AG04449 (cell line): ENCODE results near the gene PCSK1.
"Not testable (repeated sequence)": the region's sequence is repeated elsewhere in the genome, so short reads cannot be mapped to it uniquely, and the experiment has no call there.

Experiments used
- CTCF ChIA-PET: fragments of 350-600 bp; formaldehyde crosslinking; extraction: SDS; loops from one replicate; lab custom pipeline; 2021; ENCODE audit warnings: antibody characterized with exemption; lab: Yijun Ruan, JAX
- POLR2A ChIA-PET: fragments of 400-600, 350-600 bp; formaldehyde crosslinking; extraction: SDS; loops from one replicate; lab custom pipeline; 2020; ENCODE audit warnings: antibody characterized with exemption, inconsistent platforms; lab: Yijun Ruan, JAX
- DNase-seq: peaks from one replicate; pipeline ENCODE4 v3.0.0-alpha.2; 2010; ENCODE audit warnings: low read depth, low spot score
- H3K4me3 ChIP-seq: 2 replicates; pipeline ENCODE4 v1.5.1; 2011; ENCODE audit warnings: low read depth, mild to moderate bottlenecking, control low read depth, low read length
- TF ChIP-seq, protein P1 (sequence below): IDR thresholded peaks from one replicate; pipeline ENCODE4 v1.5.1; 2011; ENCODE audit warnings: mild to moderate bottlenecking, moderate library complexity, low read length, control low read depth, inconsistent platforms; ENCODE audit not compliant: insufficient read depth; ENCODE audit errors: missing control alignments

The PCSK1 gene

DNA sequence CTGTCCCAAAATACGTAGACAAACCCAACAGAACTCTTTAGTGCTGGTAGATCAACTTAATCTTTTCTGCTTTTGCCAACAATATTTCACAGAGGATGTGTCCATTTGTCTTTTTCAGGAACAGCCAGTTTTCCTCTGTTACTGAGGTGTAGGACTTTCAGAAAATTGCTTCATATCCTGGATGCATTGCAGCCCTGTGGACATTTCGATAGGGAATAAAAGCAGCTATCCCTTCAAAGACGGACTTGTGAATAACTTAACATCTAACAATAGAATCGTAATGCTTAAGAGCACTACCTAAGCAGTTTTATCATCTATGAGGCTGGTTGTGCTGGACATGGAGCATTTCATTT lies 59.7 kb downstream of the PCSK1 start:
- POLR2A ChIA-PET, result no interaction called here
- DNase-seq, result no peak
- no peak overlapping the region for H3K4me3 ChIP-seq
- TF ChIP-seq, protein P1, sequence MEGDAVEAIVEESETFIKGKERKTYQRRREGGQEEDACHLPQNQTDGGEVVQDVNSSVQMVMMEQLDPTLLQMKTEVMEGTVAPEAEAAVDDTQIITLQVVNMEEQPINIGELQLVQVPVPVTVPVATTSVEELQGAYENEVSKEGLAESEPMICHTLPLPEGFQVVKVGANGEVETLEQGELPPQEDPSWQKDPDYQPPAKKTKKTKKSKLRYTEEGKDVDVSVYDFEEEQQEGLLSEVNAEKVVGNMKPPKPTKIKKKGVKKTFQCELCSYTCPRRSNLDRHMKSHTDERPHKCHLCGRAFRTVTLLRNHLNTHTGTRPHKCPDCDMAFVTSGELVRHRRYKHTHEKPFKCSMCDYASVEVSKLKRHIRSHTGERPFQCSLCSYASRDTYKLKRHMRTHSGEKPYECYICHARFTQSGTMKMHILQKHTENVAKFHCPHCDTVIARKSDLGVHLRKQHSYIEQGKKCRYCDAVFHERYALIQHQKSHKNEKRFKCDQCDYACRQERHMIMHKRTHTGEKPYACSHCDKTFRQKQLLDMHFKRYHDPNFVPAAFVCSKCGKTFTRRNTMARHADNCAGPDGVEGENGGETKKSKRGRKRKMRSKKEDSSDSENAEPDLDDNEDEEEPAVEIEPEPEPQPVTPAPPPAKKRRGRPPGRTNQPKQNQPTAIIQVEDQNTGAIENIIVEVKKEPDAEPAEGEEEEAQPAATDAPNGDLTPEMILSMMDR, result no peak
- CTCF ChIA-PET, result interaction anchor here (2.0 kb wide), 1 partner anchor 229 kb away, joined by 9 read pairs; no protein-coding TSS in a partner anchor

DNA sequence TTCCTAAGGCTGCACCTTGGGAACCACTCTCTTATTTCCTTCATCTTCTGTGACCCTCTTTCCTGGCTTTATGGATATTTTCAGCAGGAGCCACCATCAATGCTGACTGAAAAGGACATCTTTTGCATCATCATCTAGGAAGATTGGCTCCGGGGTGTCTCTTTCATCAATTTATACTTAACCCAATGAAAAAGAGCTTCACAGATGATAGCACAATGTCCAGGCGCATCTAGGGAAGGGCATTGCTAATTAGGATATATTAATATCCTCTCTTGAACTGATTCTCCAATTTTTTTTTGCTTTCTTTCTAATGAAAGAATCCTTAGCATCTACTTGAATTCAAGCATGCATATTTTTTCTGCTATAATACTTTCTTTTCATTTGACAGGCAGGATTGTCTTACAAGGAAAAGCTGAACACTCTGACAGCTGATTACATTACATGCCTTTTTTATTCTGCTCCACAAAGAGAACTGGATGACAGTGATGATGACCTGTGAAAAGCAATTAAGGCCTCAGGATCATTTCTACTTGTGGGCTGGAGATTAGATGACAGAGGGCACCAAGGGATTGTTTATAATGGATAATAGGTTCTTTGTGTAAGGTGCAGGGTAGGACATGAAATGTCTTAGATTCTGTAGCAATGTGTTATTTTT lies 60.2 kb downstream of the PCSK1 start:
- TF ChIP-seq, protein P1, result no peak
- POLR2A ChIA-PET, result no interaction called here
- DNase-seq, result no peak
- no peak overlapping the region for H3K4me3 ChIP-seq
- CTCF ChIA-PET, result interaction anchor here (2.0 kb wide), 1 partner anchor 229 kb away, joined by 9 read pairs; no protein-coding TSS in a partner anchor

DNA sequence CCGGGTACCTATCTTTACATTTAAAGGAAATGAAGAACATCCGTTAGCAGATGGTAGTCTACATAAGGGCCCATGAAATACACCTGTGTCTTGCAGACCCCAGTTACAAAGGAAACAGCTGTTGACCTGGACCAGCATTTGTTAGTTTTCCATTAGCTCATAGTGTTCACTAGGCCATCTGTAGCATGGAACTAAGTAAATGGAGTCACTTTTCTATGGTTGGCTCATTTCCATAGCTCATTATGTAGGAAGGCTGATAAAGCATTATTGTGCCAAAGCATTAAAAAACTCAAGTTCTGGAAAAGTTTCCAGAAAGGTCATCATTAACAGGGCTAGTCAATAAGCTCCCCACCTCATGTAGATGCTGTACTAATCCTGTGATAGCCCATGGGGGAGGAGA lies 62.1 kb downstream of the PCSK1 start:
- POLR2A ChIA-PET, result interaction anchor here (1.0 kb wide), 1 partner anchor 235 kb away, joined by 3 read pairs; no protein-coding TSS in a partner anchor
- no peak overlapping the region for H3K4me3 ChIP-seq
- TF ChIP-seq, protein P1, result no peak
- CTCF ChIA-PET, result interaction anchor here (2.9 kb wide), 1 partner anchor 26 kb away, joined by 15 read pairs; no protein-coding TSS in a partner anchor
- no peak for DNase-seq

DNA sequence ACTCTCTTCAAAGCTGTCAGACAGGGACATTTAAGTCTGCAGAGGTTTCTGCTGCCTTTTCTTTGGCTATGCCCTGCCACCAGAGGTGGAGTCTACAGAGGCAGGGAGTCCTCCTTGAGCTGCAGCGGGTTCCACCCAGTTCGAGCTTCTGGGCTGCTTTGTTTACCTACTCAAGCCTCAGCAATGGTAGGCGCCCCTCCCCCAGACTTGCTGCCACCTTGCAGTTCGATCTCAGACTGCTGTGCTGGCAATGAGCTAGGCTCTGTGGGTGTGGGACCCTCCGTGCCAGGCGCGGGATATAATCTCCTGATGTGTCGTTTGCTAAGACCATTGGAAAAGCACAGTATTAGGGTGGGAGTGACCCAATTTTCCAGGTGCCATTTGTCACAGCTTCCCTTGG lies 65.7 kb downstream of the PCSK1 start:
- H3K4me3 ChIP-seq, POLR2A ChIA-PET, DNase-seq, CTCF ChIA-PET: not testable (repeated sequence)

DNA sequence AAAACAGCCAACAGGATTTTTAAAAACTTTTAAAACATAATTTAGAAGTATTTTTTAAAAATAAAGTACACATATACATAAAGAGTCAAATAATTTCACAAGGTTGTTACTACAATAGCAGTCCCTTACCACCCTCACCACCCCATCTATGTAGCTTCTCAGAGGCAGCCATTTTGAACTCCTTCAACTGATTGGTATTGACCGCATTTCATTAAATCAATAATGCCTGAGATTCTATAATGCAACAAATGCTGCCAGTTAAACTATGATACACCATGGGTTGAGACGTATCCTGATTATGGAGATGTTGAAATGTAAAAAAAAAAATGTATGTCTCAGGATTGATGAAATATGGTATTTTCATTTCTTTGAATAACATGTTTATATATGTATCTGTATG lies 78.8 kb downstream of the PCSK1 start:
- POLR2A ChIA-PET, result no interaction called here
- H3K4me3 ChIP-seq, result no peak overlapping the region
- DNase-seq, result no peak
- CTCF ChIA-PET, result interaction anchor here (1.1 to 4.2 kb wide), 3 partner anchors 9 to 251 kb away, joined by 4 to 26 read pairs (median 7); no protein-coding TSS in a partner anchor
- TF ChIP-seq, protein P1, result no peak

DNA sequence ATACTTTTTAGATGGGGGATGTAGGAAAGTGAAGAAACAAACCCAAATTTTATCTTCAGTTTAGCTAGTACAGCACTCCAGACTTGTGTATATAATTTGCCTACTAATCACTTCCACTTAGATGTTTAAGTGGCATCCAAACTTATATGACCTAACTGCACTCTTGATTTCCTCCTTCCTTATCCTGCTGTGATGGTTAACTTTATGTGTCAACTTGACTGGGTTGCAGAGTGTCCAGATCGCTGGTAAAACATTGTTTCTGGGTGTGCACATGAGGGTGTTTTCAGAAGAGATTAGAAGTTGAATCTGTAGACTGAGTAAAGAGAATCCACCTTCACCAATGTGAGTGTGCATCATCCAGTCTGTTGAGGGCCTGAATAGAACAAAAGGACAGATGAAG lies 79.8 kb downstream of the PCSK1 start:
- POLR2A ChIA-PET, result no interaction called here
- no peak overlapping the region for H3K4me3 ChIP-seq
- DNase-seq, result no peak
- TF ChIP-seq, protein P1, result no peak
- CTCF ChIA-PET, result interaction anchor here (1.0 to 4.2 kb wide), 4 partner anchors 8 to 252 kb away, joined by 3 to 26 read pairs (median 6); partner anchors contain the start of gene PCSK1
